HG03432 (cell line): Measurements from ENCODE around the gene LPO.

Experiments
- ATAC-seq: cut with Tn5 transposase; IDR thresholded peaks from one replicate; pipeline ENCODE4 v1.9.1; 2021; ENCODE audit warnings: mild to moderate bottlenecking, moderate library complexity; ENCODE audit not compliant: unreplicated experiment

The LPO gene

DNA sequence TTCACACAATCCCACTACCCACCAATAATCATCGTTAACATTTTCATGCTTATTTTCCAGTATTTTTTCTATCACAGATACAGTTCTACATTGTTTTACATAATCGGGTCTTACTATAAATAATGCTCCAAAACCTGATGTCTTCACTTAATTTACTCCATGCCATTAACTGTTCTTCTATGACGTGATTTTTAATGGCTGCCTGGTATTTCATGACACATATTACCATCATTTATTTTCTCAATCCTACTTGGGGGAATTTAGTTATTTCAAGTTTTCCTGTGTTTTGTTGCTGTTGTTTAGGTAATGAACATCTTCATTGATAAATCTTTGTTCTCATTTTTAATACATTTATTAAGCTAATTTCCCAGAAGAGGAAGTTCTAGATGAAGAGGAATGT, 14.7 kb downstream of the LPO start:
- ATAC-seq, result no peak

- no peak for ATAC-seq
Observed at GRCh38 chr17:58254803-58255202, 16.4 kb downstream of the LPO start.

GRCh38 chr17:58262149-58262548, 23.8 kb downstream of the LPO start:
- ATAC-seq, result no peak

DNA sequence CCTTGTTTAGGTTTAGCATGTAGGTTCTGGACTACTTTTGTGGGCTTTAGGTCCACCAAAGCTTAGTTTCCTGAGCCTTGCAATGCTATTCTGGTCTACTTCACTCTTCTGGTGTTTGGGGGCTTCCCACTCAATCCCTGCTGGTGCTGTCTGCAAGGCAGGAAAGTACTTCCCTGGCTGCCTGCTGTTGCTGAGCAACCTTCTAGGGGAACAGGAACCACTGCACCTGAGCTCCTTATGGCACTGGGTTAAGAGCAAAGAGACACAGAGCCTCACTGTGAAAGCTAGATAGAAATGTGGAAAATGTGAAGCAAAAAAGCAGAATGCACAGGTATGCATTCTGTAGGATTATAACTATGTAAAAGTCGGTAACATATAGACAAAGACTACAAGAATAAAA, 25.4 kb downstream of the LPO start:
- no peak for ATAC-seq

DNA sequence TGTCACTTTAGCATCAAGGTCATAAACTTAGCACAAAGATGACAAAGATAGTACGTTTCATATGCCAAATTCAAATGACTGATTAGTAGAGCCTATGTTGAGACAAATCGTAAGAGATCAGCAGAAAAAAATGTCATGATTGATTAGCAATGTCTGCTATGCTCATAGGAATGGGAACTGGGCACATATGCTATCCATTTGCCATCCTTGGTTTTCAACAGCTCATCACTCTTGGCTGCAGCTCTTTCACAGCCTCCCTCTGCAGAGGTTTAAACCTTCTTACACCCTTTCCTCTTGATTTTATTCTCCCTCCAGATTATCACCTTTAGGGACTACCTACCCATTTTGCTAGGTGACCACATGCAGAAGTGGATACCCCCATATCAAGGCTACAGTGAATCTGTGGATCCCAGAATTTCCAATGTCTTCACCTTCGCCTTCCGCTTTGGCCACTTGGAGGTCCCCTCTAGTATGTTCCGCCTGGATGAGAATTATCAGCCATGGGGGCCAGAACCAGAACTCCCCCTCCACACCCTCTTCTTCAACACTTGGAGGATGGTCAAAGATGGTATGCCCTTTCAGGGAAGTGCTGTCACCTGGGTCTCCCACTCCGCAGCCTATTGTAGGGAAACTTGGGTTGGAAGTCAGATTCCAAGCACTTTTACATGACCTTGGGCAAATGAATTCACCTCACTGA, 26.2 kb downstream of the LPO start:
- no peak for ATAC-seq

- ATAC-seq, result no peak
Observed at GRCh38 chr17:58265271-58265670, 26.9 kb downstream of the LPO start.

- no peak for ATAC-seq
Observed at GRCh38 chr17:58265902-58266875, 27.8 kb downstream of the LPO start.

DNA sequence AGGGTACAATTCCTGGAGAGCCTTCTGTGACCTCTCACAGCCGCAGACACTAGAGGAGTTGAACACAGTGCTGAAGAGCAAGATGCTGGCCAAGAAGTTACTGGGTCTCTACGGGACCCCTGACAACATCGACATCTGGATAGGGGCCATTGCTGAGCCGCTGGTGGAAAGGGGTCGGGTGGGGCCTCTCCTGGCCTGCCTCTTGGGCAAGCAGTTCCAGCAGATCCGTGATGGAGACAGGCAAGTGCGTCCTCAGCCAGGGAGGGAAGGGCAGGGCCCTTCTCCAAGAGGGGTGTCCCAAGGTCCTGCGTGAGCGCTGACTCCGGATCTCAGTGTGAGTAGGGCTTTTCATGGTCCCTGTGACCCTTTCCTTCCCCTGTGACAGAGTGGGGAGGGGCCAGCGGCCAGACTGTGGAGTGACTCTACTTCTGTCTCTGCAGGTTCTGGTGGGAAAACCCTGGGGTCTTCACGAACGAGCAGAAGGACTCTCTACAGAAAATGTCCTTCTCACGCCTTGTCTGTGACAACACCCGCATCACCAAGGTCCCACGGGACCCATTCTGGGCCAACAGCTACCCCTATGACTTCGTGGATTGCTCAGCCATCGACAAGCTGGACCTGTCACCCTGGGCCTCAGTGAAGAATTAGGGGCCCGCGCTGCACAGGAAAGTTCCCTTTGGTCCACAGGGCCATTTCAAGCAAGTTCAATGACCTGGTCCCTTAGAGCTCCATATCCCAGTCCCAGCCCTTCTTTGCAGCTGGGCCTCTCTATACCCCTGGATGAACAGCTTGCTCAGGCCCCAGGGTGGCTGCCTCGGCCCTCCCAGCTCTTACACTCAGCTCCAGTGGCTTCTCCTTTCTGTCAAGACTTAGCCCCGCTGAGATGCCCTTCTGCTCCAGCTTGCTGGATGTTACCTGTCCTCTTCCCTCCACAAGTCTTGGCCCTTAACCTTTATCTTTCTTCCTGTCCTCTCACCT, 29.3 kb downstream of the LPO start:
- no peak for ATAC-seq

DNA sequence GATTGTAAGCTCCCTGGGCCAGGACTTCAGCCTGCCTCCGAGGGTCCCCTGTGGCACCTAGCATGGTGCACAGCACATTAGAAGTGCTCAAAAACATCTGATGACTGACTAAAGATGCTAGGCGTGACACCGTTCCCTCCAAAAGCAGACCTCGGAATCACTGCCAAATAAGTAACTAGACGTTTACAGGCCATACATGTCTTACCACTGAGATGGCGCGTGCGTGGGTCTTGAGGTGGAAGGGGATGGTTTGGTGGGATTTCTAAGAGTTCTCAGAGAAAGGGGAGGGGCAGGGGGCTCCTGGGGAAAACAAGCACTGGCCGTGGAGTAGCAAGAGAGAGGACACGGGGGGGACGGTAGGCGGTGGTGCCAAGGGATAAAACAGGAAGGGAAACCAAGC, 29.9 kb downstream of the LPO start:
- ATAC-seq, result no peak

- no peak for ATAC-seq
Observed at GRCh38 chr17:58268774-58269556, 30.6 kb downstream of the LPO start.

- no peak for ATAC-seq
Observed at GRCh38 chr17:58269557-58270291, 31.3 kb downstream of the LPO start.

GRCh38 chr17:58270476-58271215, 32.3 kb downstream of the LPO start:
- no peak for ATAC-seq

DNA sequence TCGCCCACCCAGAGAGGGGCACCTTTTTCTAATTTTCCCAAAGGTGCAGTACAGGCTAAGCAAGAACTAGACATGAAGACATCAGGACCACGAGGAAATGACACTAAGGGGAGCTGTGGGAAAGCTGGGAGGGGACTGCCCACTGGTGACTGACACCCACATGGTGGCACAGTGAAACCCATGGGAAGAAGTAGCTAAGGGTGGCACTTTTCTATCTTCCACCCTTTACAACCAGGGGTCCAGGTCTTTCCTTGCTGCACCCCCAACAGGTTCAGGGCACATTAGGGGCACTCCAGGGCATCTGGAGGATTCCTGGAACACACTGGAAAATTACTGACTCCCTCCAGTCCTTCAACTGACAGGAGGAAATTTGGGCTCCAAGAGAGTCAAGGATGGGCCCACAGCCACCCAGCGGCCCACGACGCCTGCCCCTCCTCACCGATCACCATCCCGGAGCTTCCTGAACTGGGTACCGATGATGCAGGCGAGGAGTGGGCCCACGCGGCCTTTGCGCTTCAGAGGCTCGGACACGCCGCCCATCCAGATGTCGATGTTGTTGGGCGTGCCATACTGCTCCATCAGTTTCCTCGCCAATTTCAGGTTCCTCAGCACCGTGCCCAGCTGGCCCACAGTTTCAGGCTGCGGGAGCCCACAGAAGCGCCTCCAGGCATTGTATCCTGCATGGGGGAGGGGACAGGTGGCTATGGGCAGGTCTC, 33.0 kb downstream of the LPO start:
- ATAC-seq, result no peak

GRCh38 chr17:58272367-58273280, 34.2 kb downstream of the LPO start:
- ATAC-seq, result no peak

DNA sequence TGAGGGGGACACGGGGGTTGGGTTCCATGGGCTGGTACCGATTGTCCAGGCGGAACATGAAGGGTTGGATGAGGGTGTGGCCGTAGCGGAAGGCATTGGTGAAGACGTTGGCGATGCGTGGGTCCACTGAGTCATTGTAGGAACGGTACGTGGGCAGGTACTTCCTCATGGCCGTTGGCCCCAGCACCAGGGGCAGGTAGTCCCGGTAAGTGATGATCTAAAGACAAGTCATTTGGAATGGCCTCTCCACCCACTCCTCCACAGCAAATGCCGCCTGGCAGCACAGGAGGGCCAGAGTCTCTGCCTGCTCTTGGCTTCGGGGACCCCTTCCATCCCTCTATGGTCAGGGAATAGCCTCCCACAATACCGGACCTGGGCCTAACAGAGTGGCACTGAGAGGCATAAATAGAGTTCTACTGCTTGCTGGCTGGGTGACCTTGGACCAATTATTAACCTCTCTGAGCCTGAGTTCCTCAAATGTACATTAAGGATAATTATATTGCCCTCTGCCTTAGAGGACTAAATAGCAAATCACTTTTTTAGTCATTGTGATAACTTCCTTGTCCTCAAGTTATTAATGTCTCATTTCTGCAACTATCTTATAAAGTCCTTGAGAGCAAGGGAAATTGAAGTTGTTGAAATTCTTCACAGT, 35.2 kb downstream of the LPO start:
- ATAC-seq, result no peak

DNA sequence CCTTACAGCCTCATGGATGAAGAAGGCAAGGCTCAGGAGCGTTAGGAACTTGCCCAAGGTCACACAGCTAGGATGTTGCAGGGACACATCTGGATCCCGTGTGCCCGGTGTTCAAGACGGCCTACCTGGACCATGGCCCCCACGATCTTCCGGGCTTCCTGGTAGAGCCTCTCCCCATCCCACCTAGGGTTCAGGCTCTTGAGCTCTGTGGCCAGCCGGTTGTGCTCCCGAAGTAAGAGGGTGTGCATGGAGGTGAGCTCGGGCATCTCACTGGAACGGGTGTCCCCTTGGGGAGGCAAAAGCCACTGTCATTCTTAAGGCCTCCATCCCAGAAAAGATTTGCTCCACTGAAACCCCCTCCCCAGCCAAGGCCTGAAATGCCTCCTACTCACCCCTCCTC, 37.0 kb downstream of the LPO start:
- no peak for ATAC-seq

- no peak for ATAC-seq
Observed at GRCh38 chr17:58276423-58276822, 38.0 kb downstream of the LPO start.
